HG02610 (cell line): Measurements from ENCODE around the gene PRAMEF13.
"Not testable (repeated sequence)": the region's sequence is repeated elsewhere in the genome, so short reads cannot be mapped to it uniquely, and the experiment has no call there.

Experiments used
- ATAC-seq: cut with Tn5 transposase; IDR thresholded peaks from one replicate; pipeline ENCODE4 v1.9.1; 2021; ENCODE audit warnings: mild to moderate bottlenecking, moderate library complexity; ENCODE audit not compliant: unreplicated experiment

The PRAMEF13 gene

DNA sequence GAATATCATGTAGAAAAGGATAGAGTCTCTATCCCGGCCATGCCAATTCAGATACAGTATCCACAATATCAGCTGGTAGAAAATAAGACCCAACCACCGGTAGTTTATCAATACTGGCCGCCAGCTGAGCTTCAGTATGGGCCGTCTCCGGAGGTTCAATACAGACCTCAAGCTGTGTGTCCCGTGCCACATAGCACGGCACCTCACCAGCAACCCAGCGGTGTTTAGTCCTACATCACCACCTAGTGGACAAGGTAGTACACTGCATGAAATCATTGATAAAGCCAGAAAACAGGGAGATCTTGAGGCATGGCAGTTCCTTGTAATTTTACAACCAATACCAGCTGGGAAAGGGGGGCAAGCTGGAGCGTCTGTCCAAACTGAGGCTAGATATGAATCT, 7.5 kb upstream of the PRAMEF13 start:
- ATAC-seq = not testable (repeated sequence)

- not testable (repeated sequence) for ATAC-seq
Measured at GRCh38 chr1:13171548-13171947, 29.7 kb downstream of the PRAMEF13 start, which contains the start of gene PRAMEF9. Gene PRAMEF9 (plus strand): TSS chr1:13171848. CDS start chr1:13175281, 3,433 bp downstream.

GRCh38 chr1:13165531-13165930, 35.7 kb downstream of the PRAMEF13 start, which contains the start of gene HNRNPCL4:
Gene HNRNPCL4 (minus strand): TSS chr1:13165631. CDS start chr1:13165467, 164 bp downstream.
- ATAC-seq = not testable (repeated sequence)

GRCh38 chr1:13155909-13156308, 45.3 kb downstream of the PRAMEF13 start, which contains the start of gene PRAMEF26:
Gene PRAMEF26 (minus strand): TSS chr1:13156009. CDS start chr1:13153095, 2,914 bp downstream.
- ATAC-seq = not testable (repeated sequence)
